HepG2 (cell line): ENCODE measurements around the gene ARHGAP45. TPM values are rescaled to one million over a fixed set of nuclear protein-coding genes. Genes with fewer than 3 reads are reported as not detected.
A peak's percentile ranks its signal among the peaks of the same experiment; 100 is the strongest.

Experiments used
- BRCA1 ChIP-seq: sonication (generic); formaldehyde crosslinking; IDR thresholded peaks from 2 replicates; pipeline ENCODE4 v1.4.0; 2020; ENCODE audit warnings: missing genetic modification reagents
- CCDC6 ChIP-seq: sonication (generic); formaldehyde crosslinking; IDR thresholded peaks from 2 replicates; pipeline ENCODE4 v1.8.1; 2022; ENCODE audit warnings: mild to moderate bottlenecking, missing genetic modification reagents, moderate library complexity
- HOXA3 ChIP-seq: sonication (generic); formaldehyde crosslinking; IDR thresholded peaks from 2 replicates; pipeline ENCODE4 v1.5.0; 2020; ENCODE audit warnings: missing genetic modification reagents
- KDM3A ChIP-seq: IDR thresholded peaks from 2 replicates; pipeline ENCODE4 v1.6.1; 2018; ENCODE audit warnings: low read depth, missing compliant biosample characterization
- NFIC ChIP-seq: IDR thresholded peaks from 2 replicates; pipeline ENCODE4 v1.6.1; 2012; ENCODE audit warnings: mild to moderate bottlenecking, low read length, inconsistent platforms
- RXRA ChIP-seq: sonication (generic); formaldehyde crosslinking; IDR thresholded peaks from 2 replicates; pipeline ENCODE4 v1.5.1; 2020; ENCODE audit warnings: missing genetic modification reagents
- SMC3 ChIP-seq: IDR thresholded peaks from 2 replicates; pipeline ENCODE4 v1.6.1; 2011; ENCODE audit warnings: low read length, improper control_type of control experiment
- THRA ChIP-seq: sonication (generic); formaldehyde crosslinking; IDR thresholded peaks from 2 replicates; pipeline ENCODE4 v1.4.0; 2020; ENCODE audit warnings: missing genetic modification reagents, borderline replicate concordance
- YY1 ChIP-seq: IDR thresholded peaks from 2 replicates; pipeline ENCODE4 v1.6.1; 2011; ENCODE audit warnings: low read length, low read depth, moderate library complexity, mild to moderate bottlenecking; ENCODE audit not compliant: insufficient read depth, insufficient replicate concordance
- ZHX2 ChIP-seq, 2 experiments: sonication (generic) in 1 of 2; formaldehyde crosslinking in 1 of 2; IDR thresholded peaks; 2 replicates each; pipeline versions ENCODE4 v1.6.1 to v1.9.0; 2014 to 2022; ENCODE audit warnings: antibody characterized with exemption in 1 of 2, borderline replicate concordance in 1 of 2, inconsistent platforms in 1 of 2, low read depth in 1 of 2, missing genetic modification reagents in 1 of 2
- ZNF329 ChIP-seq: sonication (generic); formaldehyde crosslinking; IDR thresholded peaks from 2 replicates; pipeline ENCODE4 v1.9.0; 2021; ENCODE audit warnings: low read depth, mild to moderate bottlenecking, missing genetic modification reagents
- ZNF333 ChIP-seq: sonication (generic); formaldehyde crosslinking; IDR thresholded peaks from 2 replicates; pipeline ENCODE4 v1.4.0; 2020; ENCODE audit warnings: mild to moderate bottlenecking, missing genetic modification reagents, borderline replicate concordance
- ZNF446 ChIP-seq: sonication (generic); formaldehyde crosslinking; IDR thresholded peaks from 2 replicates; pipeline ENCODE4 v1.5.0; 2020; ENCODE audit warnings: mild to moderate bottlenecking, missing genetic modification reagents
- ZNF766 ChIP-seq: sonication (generic); formaldehyde crosslinking; IDR thresholded peaks from 2 replicates; pipeline ENCODE4 v1.5.0; 2020; ENCODE audit warnings: missing genetic modification reagents, borderline replicate concordance
- polyA plus RNA-seq, 8 experiments: library from polyadenylated mRNA; depleted of rRNA in 3 of 8; stranded (reverse) in 7 of 8; unstranded in 1 of 8; fragments of >200 nt; fragmentation: Illumina TruSeq in 4 of 8; extraction: Trizol in 4 of 8; gene quantifications; 2 replicates each; pipeline versions ENCODE4 v1.2.1 to v1.2.3, GENCODE V29; 2011 to 2016; ENCODE audit warnings: low read depth in 4 of 8, missing spikeins in 1 of 8, mixed read lengths in 1 of 8; ENCODE audit not compliant: insufficient read depth in 1 of 8
- total RNA-seq, 5 experiments: library from RNA; depleted of rRNA; stranded (reverse); fragments of >200 nt; fragmentation: Illumina TruSeq; extraction: Trizol; gene quantifications; 2 replicates each; pipeline ENCODE4 v1.2.3, GENCODE V29; 2016; ENCODE audit warnings: low read depth in 1 of 5
- TF ChIP-seq, protein P1 (sequence below): sonication (generic); formaldehyde crosslinking; IDR thresholded peaks from 2 replicates; pipeline ENCODE4 v1.4.0; 2020; ENCODE audit warnings: missing genetic modification reagents
- TF ChIP-seq, protein P2 (sequence below): sonication (generic); formaldehyde crosslinking; IDR thresholded peaks from 2 replicates; pipeline ENCODE4 v1.4.0; 2020; ENCODE audit warnings: missing genetic modification reagents

ARHGAP45 gene
- total and polyA plus RNA-seq, 2 of the 13 experiments (the other 11 are each of a cell fraction or from before 2014, with no cell fraction given) = 0.84 to 32.0 TPM

GRCh38 chr19:1046836-1047695, 19.9 kb upstream of the ARHGAP45 start (continued):
- TF ChIP-seq ZHX2 (IDR thresholded peaks at IDR 0.05; ENCODE audit: low read depth) = peak; percentile 41; the same call in 1 of the 2 replicates
- no peak for TF ChIP-seq ZHX2 (CRISPR knock-in tag; IDR thresholded peaks at IDR 0.05; ENCODE audit: borderline replicate concordance)
- no peak for TF ChIP-seq YY1
- TF ChIP-seq CCDC6 (CRISPR knock-in tag) = no peak
- TF ChIP-seq THRA (CRISPR knock-in tag) = no peak
- TF ChIP-seq, protein P1, sequence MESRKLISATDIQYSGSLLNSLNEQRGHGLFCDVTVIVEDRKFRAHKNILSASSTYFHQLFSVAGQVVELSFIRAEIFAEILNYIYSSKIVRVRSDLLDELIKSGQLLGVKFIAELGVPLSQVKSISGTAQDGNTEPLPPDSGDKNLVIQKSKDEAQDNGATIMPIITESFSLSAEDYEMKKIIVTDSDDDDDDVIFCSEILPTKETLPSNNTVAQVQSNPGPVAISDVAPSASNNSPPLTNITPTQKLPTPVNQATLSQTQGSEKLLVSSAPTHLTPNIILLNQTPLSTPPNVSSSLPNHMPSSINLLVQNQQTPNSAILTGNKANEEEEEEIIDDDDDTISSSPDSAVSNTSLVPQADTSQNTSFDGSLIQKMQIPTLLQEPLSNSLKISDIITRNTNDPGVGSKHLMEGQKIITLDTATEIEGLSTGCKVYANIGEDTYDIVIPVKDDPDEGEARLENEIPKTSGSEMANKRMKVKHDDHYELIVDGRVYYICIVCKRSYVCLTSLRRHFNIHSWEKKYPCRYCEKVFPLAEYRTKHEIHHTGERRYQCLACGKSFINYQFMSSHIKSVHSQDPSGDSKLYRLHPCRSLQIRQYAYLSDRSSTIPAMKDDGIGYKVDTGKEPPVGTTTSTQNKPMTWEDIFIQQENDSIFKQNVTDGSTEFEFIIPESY = peak; percentile 85
- TF ChIP-seq, protein P2, sequence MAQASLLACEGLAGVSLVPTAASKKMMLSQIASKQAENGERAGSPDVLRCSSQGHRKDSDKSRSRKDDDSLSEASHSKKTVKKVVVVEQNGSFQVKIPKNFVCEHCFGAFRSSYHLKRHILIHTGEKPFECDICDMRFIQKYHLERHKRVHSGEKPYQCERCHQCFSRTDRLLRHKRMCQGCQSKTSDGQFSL (CRISPR knock-in tag) = 0 out of 2 replicates have a peak, but pooled peaks have one; percentile 8
- TF ChIP-seq RXRA (CRISPR knock-in tag) = peak; percentile 19; the same call in 1 of the 2 replicates
- TF ChIP-seq NFIC = no peak
- no peak for TF ChIP-seq ZNF333 (CRISPR knock-in tag)
- TF ChIP-seq ZNF329 (CRISPR knock-in tag) = no peak
- no peak for TF ChIP-seq BRCA1
- no peak for TF ChIP-seq ZNF446 (CRISPR knock-in tag)
- TF ChIP-seq HOXA3 (CRISPR knock-in tag) = peak; percentile 73
- no peak for TF ChIP-seq KDM3A
- no peak for TF ChIP-seq SMC3
- TF ChIP-seq ZNF766 (CRISPR knock-in tag) = no peak
